Lung (tissue), 12 donors: ENCODE results near the gene PGBD4. TPM values are rescaled to one million over a fixed set of nuclear protein-coding genes. Genes with fewer than 3 reads are reported as not detected.

ENCODE experiments used
- ATAC-seq: fragments of 200-7000 bp; cut with Tn5 transposase; one replicate; pipeline ENCODE4 v1.9.1; 2020; ENCODE audit warnings: moderate number of reproducible peaks; ENCODE audit not compliant: insufficient read depth, low FRiP score
- DNase-seq, 3 donors: peaks; one replicate each; pipeline ENCODE4 v3.0.0-alpha.2; 2013 to 2017
- H3K27ac ChIP-seq, 2 donors: one replicate each; pipeline ENCODE4 v1.5.1; 2013; ENCODE audit warnings: mild to moderate bottlenecking in 2 of 2, moderate library complexity in 2 of 2, control low read depth in 1 of 2, inconsistent platforms in 1 of 2, low read depth in 1 of 2, low read length in 1 of 2
- H3K27me3 ChIP-seq, 3 donors: one replicate each; pipeline ENCODE4 v1.5.1; 2013; ENCODE audit warnings: low read length in 2 of 3; ENCODE audit not compliant: control insufficient read depth in 3 of 3, insufficient read depth in 3 of 3
- H3K36me3 ChIP-seq, 4 donors: one replicate each; pipeline ENCODE4 v1.5.1; 2013; ENCODE audit warnings: low read length in 4 of 4, mild to moderate bottlenecking in 1 of 4, moderate library complexity in 1 of 4; ENCODE audit not compliant: control insufficient read depth in 4 of 4, insufficient read depth in 4 of 4
- H3K4me1 ChIP-seq, 5 donors: one replicate each; pipeline ENCODE4 v1.5.1; 2013; ENCODE audit warnings: low read length in 5 of 5, mild to moderate bottlenecking in 2 of 5, moderate library complexity in 1 of 5; ENCODE audit not compliant: control insufficient read depth in 5 of 5, insufficient read depth in 5 of 5
- H3K4me3 ChIP-seq: one replicate; pipeline ENCODE4 v1.5.1; 2013; ENCODE audit warnings: mild to moderate bottlenecking, control low read depth, moderate library complexity
- H3K9ac ChIP-seq, 2 donors: one replicate each; pipeline ENCODE4 v1.5.1; 2013; ENCODE audit warnings: low read length in 2 of 2, control low read depth in 1 of 2; ENCODE audit not compliant: insufficient read depth in 1 of 2
- H3K9me3 ChIP-seq, 4 donors: one replicate each; pipeline ENCODE4 v1.5.1; 2013; ENCODE audit warnings: low read length in 3 of 4, mild to moderate bottlenecking in 1 of 4, moderate library complexity in 1 of 4; ENCODE audit not compliant: control insufficient read depth in 4 of 4, insufficient read depth in 3 of 4
- CTCF ChIP-seq: IDR thresholded peaks from 2 replicates; pipeline ENCODE4 v1.5.1; 2012; ENCODE audit warnings: mild to moderate bottlenecking; ENCODE audit errors: control extremely low read depth, extremely low read depth
- WGBS, 2 donors: extraction: QIAGEN DNeasy Blood & Tissue Kit; methylation state at CpG; one replicate each; pipeline ENCODE4 v1.1.7; 2013; 5-methylcytosine and 5-hydroxymethylcytosine counted together
- polyA plus RNA-seq, 2 donors: library from polyadenylated mRNA; stranded (reverse); fragments of 200-250 nt; gene quantifications; one replicate each; pipeline ENCODE4 v1.2.1, GENCODE V29; 2013
- total RNA-seq, 2 donors: library from RNA; depleted of rRNA in 1 of 2; stranded (reverse); fragments of >200 nt in 1 of 2; gene quantifications; one replicate each; pipeline ENCODE4 v1.2.1, GENCODE V29; 2014 to 2021
- donor health status: control.
- donor health status: control.
- donor health status: Bipolar disorder and iron deficiency.
- donor health status: healthy.
- donor health status: DM: yes; HTN: yes; CAD: no.

The PGBD4 gene
- total and polyA plus RNA-seq, 4 donors = 0.63 to 1.8 (median 1.2) TPM

DNA sequence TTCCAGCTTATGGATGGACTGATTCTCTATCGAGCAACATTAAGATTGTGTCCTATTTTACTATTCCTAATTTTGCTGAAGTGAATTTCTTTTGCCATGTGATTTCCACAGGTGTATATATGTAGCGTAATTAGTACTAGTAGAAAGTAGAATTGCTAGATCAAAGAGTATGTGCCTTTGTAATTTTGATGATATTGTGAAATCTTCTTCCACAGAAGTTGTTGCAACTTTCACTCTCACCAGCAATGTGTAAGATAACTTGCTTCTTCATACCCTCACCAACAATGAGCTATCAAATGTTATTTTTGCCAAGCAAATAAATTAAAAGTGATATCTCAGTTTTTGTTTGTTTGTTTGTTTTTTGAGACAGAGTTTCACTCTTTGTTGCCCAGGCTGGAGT, 5.4 kb downstream of the PGBD4 start:
- H3K4me3 ChIP-seq = no peak overlapping the region
- no peak overlapping the region for H3K9ac ChIP-seq
- H3K27me3 ChIP-seq = no peaks in the 10 kb centered on the region
- DNase-seq = no peak
- WGBS, 2 donors = 88% methylated on average over 2 of the region's 2 CpGs
- peaks cover 0 to 3% (median 0%) of the 10 kb centered on the region in 4 donors for H3K9me3 ChIP-seq
- H3K27ac ChIP-seq = no peak overlapping the region
- H3K4me1 ChIP-seq = peaks cover 0 to 4% (median 0%) of the 10 kb centered on the region in 5 donors
- no peak for TF ChIP-seq CTCF
- no peaks in the 10 kb centered on the region for H3K36me3 ChIP-seq
- no peak for ATAC-seq

GRCh38 chr15:34109797-34110663, 8.1 kb downstream of the PGBD4 start:
- Histone ChIP-seq H3K27me3 (no peaks in the 10 kb centered on the region), H3K4me3 (no peak overlapping the region), H3K27ac (no peak overlapping the region), H3K9ac (no peak overlapping the region), H3K9me3 (no peaks in the 10 kb centered on the region), H3K36me3 (no peaks in the 10 kb centered on the region), H3K4me1 (no peaks in the 10 kb centered on the region)
- WGBS, 2 donors = 68 to 77% methylated on average over 5 of the region's 5 CpGs
- peak in 2 of 3 donors; percentile 49 to 59 for DNase-seq
- no peak for ATAC-seq
- TF ChIP-seq CTCF = no peak

DNA sequence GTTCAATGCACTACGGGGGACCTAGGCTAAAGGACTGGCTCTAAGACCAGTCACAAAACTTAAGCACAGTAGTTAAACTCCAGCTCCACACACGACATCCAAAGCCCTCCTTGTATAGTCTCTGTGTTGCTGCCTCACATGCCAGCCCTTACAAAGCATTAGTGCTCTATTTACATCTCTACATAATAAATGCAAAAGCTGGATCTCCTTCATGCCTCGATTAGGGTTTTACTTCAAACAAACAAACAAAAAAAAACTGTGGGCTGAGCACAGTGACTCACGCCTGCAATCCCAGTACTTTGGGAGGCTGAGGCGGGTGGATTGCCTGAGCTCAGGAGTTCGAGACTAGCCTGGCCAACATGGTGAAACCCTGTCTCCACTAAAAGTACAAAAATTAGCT, 9.6 kb downstream of the PGBD4 start:
- H3K9me3 ChIP-seq = no peaks in the 10 kb centered on the region
- 72 to 86% methylated on average over 6 of the region's 6 CpGs for WGBS, 2 donors
- no peak for DNase-seq
- no peaks in the 10 kb centered on the region for H3K4me1 ChIP-seq
- H3K36me3 ChIP-seq = no peaks in the 10 kb centered on the region
- ATAC-seq = no peak
- H3K27me3 ChIP-seq = no peaks in the 10 kb centered on the region
- TF ChIP-seq CTCF = no peak
- no peak overlapping the region for H3K4me3 ChIP-seq
- no peak overlapping the region for H3K27ac ChIP-seq
- H3K9ac ChIP-seq = no peak overlapping the region
